ENCODE measurements around the gene CHID1.

CHID1 gene

GRCh38 chr11:864898-865297 lies 45.7 kb downstream of the CHID1 start:
- no peak for DNase-seq (ENCODE audit: low read depth)

GRCh38 chr11:863910-864827 lies 46.4 kb downstream of the CHID1 start:
- no peak for DNase-seq (ENCODE audit: low read depth)

- DNase-seq (ENCODE audit: low read depth), result no peak
Measured at GRCh38 chr11:863023-863909, 47.3 kb downstream of the CHID1 start.

- no peak for DNase-seq (ENCODE audit: low read depth)
Measured at GRCh38 chr11:862696-863022, 48.0 kb downstream of the CHID1 start.

- DNase-seq (ENCODE audit: low read depth), result no peak
Measured at GRCh38 chr11:862081-862661, 48.4 kb downstream of the CHID1 start.

- no peak for DNase-seq (ENCODE audit: low read depth)
Measured at GRCh38 chr11:861105-861479, 49.5 kb downstream of the CHID1 start.

GRCh38 chr11:860234-861104 lies 50.1 kb downstream of the CHID1 start:
- DNase-seq (ENCODE audit: low read depth), result no peak

- no peak for DNase-seq (ENCODE audit: low read depth)
Measured at GRCh38 chr11:859394-860131, 51.0 kb downstream of the CHID1 start.

- DNase-seq (ENCODE audit: low read depth), result no peak
Measured at GRCh38 chr11:858762-859339, 51.8 kb downstream of the CHID1 start.

- no peak for DNase-seq (ENCODE audit: low read depth)
Measured at GRCh38 chr11:858053-858761, 52.4 kb downstream of the CHID1 start.

GRCh38 chr11:856397-856796 lies 54.2 kb downstream of the CHID1 start:
- DNase-seq (ENCODE audit: low read depth), result no peak

GRCh38 chr11:855796-856195 lies 54.8 kb downstream of the CHID1 start:
- DNase-seq (ENCODE audit: low read depth), result no peak

- DNase-seq (ENCODE audit: low read depth), result no peak
Measured at GRCh38 chr11:855330-855674, 55.3 kb downstream of the CHID1 start.

- no peak for DNase-seq (ENCODE audit: low read depth)
Measured at GRCh38 chr11:854601-855329, 55.8 kb downstream of the CHID1 start.

- no peak for DNase-seq (ENCODE audit: low read depth)
Measured at GRCh38 chr11:853682-854448, 56.7 kb downstream of the CHID1 start.

GRCh38 chr11:852762-853161 lies 57.8 kb downstream of the CHID1 start:
- DNase-seq (ENCODE audit: low read depth), result no peak

- no peak for DNase-seq (ENCODE audit: low read depth)
Measured at GRCh38 chr11:850775-851763, 59.5 kb downstream of the CHID1 start.
